Measurements from ENCODE around the gene PPM1L. TPM values are rescaled to one million over a fixed set of nuclear protein-coding genes. Genes with fewer than 3 reads are reported as not detected.

PPM1L gene
- total RNA-seq, 2 donors from 2014 or later, result 3.5 to 14.6 TPM

DNA sequence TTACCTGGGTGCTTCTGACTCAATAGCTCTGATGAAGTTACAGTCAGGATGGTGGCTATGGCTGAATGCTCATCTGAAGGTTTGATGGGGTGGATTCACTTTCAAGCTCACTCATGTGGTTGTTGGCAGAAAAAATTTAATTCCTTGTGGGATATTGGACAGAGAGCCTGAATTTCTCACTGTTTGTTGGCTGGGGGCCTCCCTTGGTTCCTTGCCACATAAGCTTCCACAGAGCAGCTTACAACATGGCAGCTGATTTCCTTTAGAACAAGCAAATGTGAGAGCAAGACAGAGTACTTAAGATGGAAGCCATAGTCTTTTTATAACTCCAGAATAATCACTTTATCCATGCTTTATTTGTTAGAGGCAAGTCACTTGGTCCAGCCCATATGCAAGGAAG is 150.6 kb downstream of the PPM1L start:
- no peaks in the 10 kb centered on the region for H3K36me3 Mint-ChIP-seq (ENCODE audit: low read depth)
- no peaks in the 10 kb centered on the region for H3K27me3 Mint-ChIP-seq
- ATAC-seq, result no peak
- no peaks in the 10 kb centered on the region for H3K9me3 ChIP-seq (ENCODE audit: control insufficient read depth, low read length, poor library complexity, severe bottlenecking)
- DNase-seq, result no peak
- no peak overlapping the region for H3K27ac Mint-ChIP-seq
- H3K4me1 Mint-ChIP-seq, result no peaks in the 10 kb centered on the region
- no peak overlapping the region for H3K4me3 Mint-ChIP-seq

DNA sequence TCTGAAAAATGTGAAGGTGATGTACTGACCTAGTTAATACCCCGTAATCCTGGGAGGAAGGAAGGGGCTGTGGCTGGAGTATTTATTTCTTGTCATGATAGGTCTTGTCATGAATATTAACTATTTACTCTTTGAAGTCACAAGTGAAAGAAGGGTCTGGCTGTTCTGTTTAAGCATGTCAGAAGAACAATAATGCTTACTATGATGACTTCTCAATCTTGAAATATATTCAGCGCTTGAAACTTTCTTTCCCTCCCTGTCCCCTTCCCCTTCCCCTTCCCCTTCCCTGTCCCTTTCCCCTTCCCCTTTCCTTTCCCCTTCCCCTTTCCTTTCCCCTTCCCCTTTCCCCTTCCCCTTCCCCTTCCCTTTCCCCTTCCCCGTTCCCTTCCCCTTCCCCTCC is 153.9 kb downstream of the PPM1L start:
- H3K9me3 ChIP-seq (ENCODE audit: control insufficient read depth, low read length, poor library complexity, severe bottlenecking), result no peaks in the 10 kb centered on the region
- ATAC-seq, result no peak
- Mint-ChIP-seq H3K36me3 (ENCODE audit: low read depth) (no peaks in the 10 kb centered on the region), H3K27me3 (no peaks in the 10 kb centered on the region), H3K4me3 (no peak overlapping the region), H3K4me1 (no peaks in the 10 kb centered on the region), H3K27ac (no peak overlapping the region)
- DNase-seq, result no peak

DNA sequence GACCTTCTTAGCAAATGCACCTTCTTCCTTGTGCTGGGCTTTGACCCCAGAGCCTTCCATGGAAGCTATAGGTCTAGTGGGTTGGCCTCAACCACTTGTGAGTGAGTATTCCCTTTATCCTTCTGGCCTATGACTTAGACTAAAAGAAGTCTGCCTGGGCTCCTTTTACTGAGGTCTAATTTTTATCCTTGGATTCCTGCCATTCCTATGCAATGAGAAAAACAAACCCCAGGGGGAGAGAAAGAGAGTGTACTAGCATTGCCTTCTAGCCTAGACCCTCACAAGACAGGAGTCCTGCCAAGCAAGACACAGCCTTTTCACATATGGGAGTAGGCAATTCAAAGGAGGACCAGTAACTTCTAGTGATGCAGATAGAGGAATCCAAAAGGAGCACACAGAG is 155.4 kb downstream of the PPM1L start:
- Mint-ChIP-seq H3K27me3 (no peaks in the 10 kb centered on the region), H3K4me1 (no peaks in the 10 kb centered on the region), H3K27ac (no peak overlapping the region), H3K4me3 (no peak overlapping the region), H3K36me3 (ENCODE audit: low read depth) (no peaks in the 10 kb centered on the region)
- ATAC-seq (no peak), DNase-seq (no peak)
- H3K9me3 ChIP-seq (ENCODE audit: control insufficient read depth, low read length, poor library complexity, severe bottlenecking), result no peaks in the 10 kb centered on the region

DNA sequence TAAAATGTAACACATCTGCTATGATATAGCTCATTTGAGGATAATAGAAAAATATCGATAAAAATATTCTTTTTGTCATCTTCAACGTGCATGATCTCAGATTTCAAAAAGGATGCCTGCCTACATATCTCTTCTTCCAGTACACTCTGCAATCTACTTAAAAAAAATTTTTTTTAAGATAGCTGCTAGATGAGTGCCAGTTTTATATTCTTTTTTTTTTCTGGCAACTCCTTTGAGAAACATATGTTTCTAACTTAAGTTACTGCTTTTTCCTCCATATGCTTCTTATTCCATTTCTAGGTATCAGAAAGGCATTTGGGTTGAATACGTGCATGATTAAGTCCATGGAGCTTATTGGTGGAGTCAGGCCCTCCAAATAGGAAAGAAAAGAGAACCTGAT is 160.4 kb downstream of the PPM1L start:
- H3K9me3 ChIP-seq (ENCODE audit: control insufficient read depth, low read length, poor library complexity, severe bottlenecking), result no peaks in the 10 kb centered on the region
- ATAC-seq, result no peak
- H3K4me3 Mint-ChIP-seq, result no peak overlapping the region
- no peak overlapping the region for H3K27ac Mint-ChIP-seq
- DNase-seq, result no peak
- H3K36me3 Mint-ChIP-seq (ENCODE audit: low read depth), result no peaks in the 10 kb centered on the region
- peaks cover 2% of the 10 kb centered on the region for H3K4me1 Mint-ChIP-seq
- H3K27me3 Mint-ChIP-seq, result no peaks in the 10 kb centered on the region

DNA sequence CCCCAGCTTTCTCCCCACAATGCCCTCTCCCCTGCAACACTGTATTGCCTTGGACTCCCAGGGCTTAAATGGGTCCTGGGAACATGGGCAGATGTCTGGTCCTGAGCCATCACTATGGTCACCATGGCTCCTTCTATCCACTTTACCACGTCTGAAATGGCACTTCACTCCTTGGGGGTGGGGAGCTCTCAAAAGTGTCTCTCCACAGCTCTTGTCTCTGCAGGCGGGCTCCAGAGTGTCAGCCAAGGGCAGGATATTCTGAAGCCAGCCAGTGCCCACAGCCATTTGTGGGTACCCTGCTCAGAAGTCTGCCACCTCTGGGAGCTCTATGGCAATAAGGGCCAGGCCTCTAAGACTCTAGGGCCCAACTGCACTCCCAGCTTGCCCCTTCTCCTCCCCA is 163.9 kb downstream of the PPM1L start:
- Mint-ChIP-seq H3K27ac (no peak overlapping the region), H3K4me1 (peaks cover 2% of the 10 kb centered on the region), H3K4me3 (no peak overlapping the region), H3K36me3 (ENCODE audit: low read depth) (no peaks in the 10 kb centered on the region), H3K27me3 (peaks cover 8% of the 10 kb centered on the region)
- DNase-seq (no peak), ATAC-seq (no peak)
- H3K9me3 ChIP-seq (ENCODE audit: control insufficient read depth, low read length, poor library complexity, severe bottlenecking), result no peaks in the 10 kb centered on the region

DNA sequence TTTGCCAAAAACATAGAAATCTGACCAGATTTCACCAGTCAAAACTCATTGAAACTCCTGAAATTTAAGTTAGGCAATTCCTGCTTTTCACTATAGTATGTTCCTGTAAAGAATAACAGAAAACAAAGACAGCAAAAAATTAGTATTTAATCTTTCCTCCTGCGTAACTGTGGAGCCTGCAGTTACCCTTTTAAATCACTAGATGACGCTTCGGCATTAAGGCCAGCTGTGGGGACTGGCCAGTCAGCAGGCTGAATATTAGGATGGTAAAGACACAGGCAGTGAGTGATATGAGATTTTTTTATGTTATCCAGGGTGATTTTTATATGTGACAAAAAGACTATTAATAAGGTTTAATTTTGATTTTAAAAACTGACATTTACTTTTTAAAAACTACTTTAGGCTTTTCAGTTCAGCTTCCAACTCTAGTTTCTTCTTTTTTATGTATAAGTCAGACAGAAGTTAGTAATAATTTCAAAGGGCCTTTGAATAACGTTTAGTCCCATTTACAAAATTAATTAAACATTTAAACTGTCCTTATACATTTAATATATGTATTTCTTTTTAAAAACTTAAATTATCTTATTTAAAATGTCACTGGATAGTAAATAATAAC is 165.1 kb downstream of the PPM1L start:
- ATAC-seq, result no peak
- no peaks in the 10 kb centered on the region for H3K36me3 Mint-ChIP-seq (ENCODE audit: low read depth)

DNA sequence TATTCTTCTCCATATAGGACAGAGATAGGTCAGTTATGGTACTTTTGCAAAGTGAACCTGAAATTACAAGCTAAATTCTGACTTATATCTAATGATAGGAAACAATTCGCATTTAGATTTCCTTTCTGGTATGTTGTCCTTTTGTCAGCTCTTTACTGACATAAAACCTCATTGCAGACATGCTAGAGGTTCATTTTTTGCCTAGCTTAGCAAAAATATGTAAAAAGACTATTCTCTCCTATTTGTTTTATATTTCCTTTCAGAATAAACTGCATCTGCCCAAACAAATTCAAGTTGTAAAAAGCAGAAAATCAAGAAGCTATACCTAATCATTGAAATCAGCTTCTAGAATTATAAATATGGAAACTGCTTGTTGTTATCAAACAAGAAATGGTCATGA is 168.7 kb downstream of the PPM1L start:
- no peak for DNase-seq
- no peaks in the 10 kb centered on the region for H3K36me3 Mint-ChIP-seq (ENCODE audit: low read depth)
- H3K27me3 Mint-ChIP-seq, result peaks cover 14% of the 10 kb centered on the region
- no peaks in the 10 kb centered on the region for H3K9me3 ChIP-seq (ENCODE audit: control insufficient read depth, low read length, poor library complexity, severe bottlenecking)
- H3K4me1 Mint-ChIP-seq, result peaks cover 2% of the 10 kb centered on the region
- H3K4me3 Mint-ChIP-seq, result no peak overlapping the region
- no peak for ATAC-seq
- H3K27ac Mint-ChIP-seq, result no peak overlapping the region

More for the DNA sequence above, 165.1 kb downstream of the PPM1L start:
- DNase-seq, result no peak
- H3K9me3 ChIP-seq (ENCODE audit: control insufficient read depth, low read length, poor library complexity, severe bottlenecking), result no peaks in the 10 kb centered on the region
- no peak overlapping the region for H3K4me3 Mint-ChIP-seq
- peaks cover 8% of the 10 kb centered on the region for H3K27me3 Mint-ChIP-seq
- H3K4me1 Mint-ChIP-seq, result peaks cover 2% of the 10 kb centered on the region
- H3K27ac Mint-ChIP-seq, result no peak overlapping the region

DNA sequence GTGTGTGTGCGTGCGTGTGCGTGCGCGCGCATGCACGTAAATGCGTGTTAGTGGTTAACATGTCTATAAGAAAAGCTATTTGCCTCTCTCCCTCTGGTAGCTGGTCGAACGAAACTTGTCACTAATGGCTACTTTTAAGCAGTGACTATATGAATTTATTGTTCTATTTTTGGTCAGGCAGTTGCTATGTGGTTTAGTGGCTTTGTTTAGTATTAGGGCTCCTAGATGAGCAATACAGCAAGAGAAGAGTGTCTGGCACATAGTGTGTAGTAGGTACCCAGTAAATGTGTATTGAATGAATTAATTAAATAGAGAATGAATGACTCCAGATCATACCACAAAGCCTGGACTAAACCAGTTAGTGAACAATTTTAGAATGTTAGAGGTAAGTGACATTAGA is 171.6 kb downstream of the PPM1L start:
- DNase-seq (no peak), ATAC-seq (no peak)
- Mint-ChIP-seq H3K4me1 (no peaks in the 10 kb centered on the region), H3K27ac (no peak overlapping the region), H3K36me3 (ENCODE audit: low read depth) (no peaks in the 10 kb centered on the region), H3K27me3 (peaks cover 29% of the 10 kb centered on the region), H3K4me3 (no peak overlapping the region)
- no peaks in the 10 kb centered on the region for H3K9me3 ChIP-seq (ENCODE audit: control insufficient read depth, low read length, poor library complexity, severe bottlenecking)

DNA sequence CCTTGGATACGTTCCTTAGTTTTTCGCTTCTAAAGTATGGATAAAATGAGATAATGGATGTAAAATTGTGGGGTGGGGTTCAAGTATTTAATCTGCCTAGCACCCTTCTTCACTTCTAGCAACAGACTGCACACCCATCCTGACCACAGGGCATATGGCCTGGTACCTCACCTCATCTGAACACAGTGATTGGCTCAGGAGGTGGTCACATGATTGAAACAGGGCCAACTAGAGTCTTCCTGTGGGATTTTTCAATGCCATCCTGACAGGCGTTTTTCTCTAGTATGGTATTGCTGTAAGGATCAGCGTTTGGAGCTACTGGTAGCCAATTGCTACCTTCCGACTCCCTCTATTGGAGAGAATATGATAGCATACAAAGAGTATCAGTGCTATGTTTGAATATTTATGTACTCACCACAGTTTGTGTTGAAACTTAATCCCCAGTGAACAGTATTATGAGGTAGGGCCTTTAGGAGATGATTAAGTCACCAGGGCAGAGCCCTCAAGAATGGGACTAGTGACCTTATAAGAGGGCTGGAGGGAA is 172.2 kb downstream of the PPM1L start:
- Mint-ChIP-seq H3K27me3 (peaks cover 29% of the 10 kb centered on the region), H3K27ac (no peak overlapping the region), H3K4me3 (no peak overlapping the region), H3K4me1 (no peaks in the 10 kb centered on the region), H3K36me3 (ENCODE audit: low read depth) (no peaks in the 10 kb centered on the region)
- DNase-seq (no peak), ATAC-seq (no peak)
- no peaks in the 10 kb centered on the region for H3K9me3 ChIP-seq (ENCODE audit: control insufficient read depth, low read length, poor library complexity, severe bottlenecking)

DNA sequence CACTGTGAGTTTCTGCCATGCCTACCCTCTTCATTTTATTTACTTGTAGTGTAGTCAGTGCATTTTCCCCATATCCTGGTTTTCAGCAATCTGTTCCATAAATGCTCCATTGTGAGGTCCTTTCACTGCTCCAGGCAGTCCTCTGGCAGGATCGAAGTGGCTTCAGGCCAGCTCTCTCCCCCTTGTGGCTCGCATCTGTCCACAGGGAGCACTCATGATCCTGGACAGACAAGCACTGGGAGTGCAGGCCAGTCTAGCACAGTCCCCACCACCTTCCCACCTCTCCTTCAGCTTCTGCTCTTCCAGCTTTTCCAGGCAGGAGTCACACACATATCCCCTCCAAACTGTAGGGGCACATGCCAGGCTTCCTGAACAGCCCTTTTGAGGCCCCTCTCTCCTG is 173.6 kb downstream of the PPM1L start:
- no peaks in the 10 kb centered on the region for H3K9me3 ChIP-seq (ENCODE audit: control insufficient read depth, low read length, poor library complexity, severe bottlenecking)
- H3K27ac Mint-ChIP-seq, result no peak overlapping the region
- H3K4me1 Mint-ChIP-seq, result no peaks in the 10 kb centered on the region
- H3K36me3 Mint-ChIP-seq (ENCODE audit: low read depth), result no peaks in the 10 kb centered on the region
- DNase-seq (no peak), ATAC-seq (no peak)
- H3K27me3 Mint-ChIP-seq, result peaks cover 20% of the 10 kb centered on the region
- H3K4me3 Mint-ChIP-seq, result no peak overlapping the region

DNA sequence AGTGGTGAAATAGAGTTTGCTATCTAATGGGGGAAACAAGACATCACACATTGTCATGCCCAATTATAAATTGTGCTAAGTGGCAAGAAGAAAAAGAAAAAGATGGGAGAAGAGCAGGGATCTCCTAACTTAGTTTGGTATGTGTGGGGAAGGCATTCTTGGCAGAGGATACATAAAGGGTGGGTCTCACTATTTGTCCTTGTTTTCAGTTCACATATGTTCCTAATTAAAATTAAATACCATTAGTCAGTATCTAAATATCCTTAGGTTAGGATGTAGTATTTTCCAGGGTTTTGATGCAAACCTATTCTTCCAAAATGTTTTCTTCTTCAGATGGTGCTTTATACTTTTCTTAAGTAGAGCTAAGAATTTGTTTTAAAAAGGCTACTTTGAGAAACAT is 175.4 kb downstream of the PPM1L start:
- DNase-seq, result no peak
- H3K9me3 ChIP-seq (ENCODE audit: control insufficient read depth, low read length, poor library complexity, severe bottlenecking), result no peaks in the 10 kb centered on the region
- H3K4me3 Mint-ChIP-seq, result no peak overlapping the region
- H3K27ac Mint-ChIP-seq, result no peak overlapping the region
- H3K4me1 Mint-ChIP-seq, result peaks cover 2% of the 10 kb centered on the region
- H3K27me3 Mint-ChIP-seq, result peaks cover 20% of the 10 kb centered on the region
- ATAC-seq, result no peak
- H3K36me3 Mint-ChIP-seq (ENCODE audit: low read depth), result no peaks in the 10 kb centered on the region

DNA sequence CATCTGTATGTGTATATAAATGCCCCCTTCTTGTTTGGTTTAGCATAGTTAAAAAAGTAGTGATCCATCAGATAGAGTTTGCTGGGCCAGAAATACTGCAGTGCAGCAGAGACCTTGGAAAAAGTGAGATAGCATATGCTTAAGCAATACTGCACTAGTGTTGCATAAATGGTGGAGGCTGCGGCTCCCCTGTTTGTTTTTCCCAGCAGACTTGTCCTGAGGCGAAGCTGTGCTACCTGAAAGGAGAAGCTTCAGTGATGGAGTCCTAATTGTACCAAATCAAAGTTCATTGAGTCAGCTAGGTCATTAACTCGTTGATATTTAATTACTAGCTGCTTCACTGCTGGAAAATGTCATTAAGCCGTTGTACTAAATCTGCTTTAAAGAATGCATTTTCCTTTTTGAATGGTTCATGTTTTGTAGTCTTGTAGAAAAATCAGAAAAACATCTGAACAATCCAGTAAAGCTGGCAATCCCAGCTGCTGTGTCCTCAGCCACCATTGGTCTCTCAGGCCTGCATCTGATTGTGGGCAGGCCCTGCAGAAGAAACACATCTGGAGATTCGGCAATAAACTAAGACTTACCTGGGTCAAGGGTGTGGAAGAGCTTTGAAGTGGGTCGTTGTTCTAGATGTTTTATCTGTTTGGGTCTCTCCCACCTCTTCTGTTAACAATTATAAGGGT is 179.5 kb downstream of the PPM1L start:
- Mint-ChIP-seq H3K27me3 (peaks cover 7% of the 10 kb centered on the region), H3K4me3 (no peak overlapping the region), H3K4me1 (peaks cover 2% of the 10 kb centered on the region), H3K36me3 (ENCODE audit: low read depth) (peaks cover 4% of the 10 kb centered on the region), H3K27ac (no peak overlapping the region)
- ATAC-seq (no peak), DNase-seq (no peak)
- no peaks in the 10 kb centered on the region for H3K9me3 ChIP-seq (ENCODE audit: control insufficient read depth, low read length, poor library complexity, severe bottlenecking)

DNA sequence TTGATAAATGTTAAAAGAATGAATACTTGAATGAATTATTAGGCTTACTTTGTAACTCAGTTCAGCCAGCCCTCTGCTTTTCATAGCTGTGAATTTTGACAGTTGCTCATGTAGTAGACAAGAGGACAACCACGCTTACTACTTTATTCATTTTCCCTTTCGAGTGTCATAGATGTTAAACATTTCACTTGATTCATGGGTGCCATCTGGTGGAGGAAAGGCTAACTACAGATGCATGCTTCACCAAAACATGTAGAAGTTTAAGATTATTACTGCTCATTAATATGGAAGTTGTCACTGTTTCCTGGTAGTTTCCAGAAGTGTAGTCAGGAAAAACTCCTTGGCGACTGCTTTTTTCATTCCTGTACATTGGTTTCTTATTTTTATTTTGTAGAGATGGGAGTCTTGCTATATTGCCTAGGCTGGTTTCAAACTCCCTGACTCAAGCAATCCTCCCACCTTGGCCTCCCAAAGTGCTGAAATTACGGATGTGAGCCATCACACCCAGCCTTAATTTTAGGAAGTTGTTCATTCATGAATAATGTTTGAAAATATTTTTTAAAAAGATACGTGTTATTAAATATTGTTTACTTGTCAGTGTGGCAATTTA is 186.0 kb downstream of the PPM1L start:
- no peaks in the 10 kb centered on the region for H3K4me1 Mint-ChIP-seq

More for the DNA sequence above, 186.0 kb downstream of the PPM1L start:
- DNase-seq (peak in 2 of 3 donors; percentile 10 to 63), ATAC-seq (peak; percentile 69)
- Mint-ChIP-seq H3K4me3 (no peak overlapping the region), H3K27ac (no peak overlapping the region), H3K36me3 (ENCODE audit: low read depth) (peaks cover 4% of the 10 kb centered on the region), H3K27me3 (no peaks in the 10 kb centered on the region)
- H3K9me3 ChIP-seq (ENCODE audit: control insufficient read depth, low read length, poor library complexity, severe bottlenecking), result no peaks in the 10 kb centered on the region
